H9 (cell line): ENCODE results near the gene AXIN1. TPM values are rescaled to one million over a fixed set of nuclear protein-coding genes. Genes with fewer than 3 reads are reported as not detected.

Source experiments
- DNase-seq: peaks from one replicate; pipeline ENCODE4 v3.0.0-alpha.2; 2017
- H2AFZ ChIP-seq: one replicate; pipeline ENCODE4 v1.6.1; 2013; ENCODE audit warnings: mild to moderate bottlenecking, low read length, control low read depth, moderate library complexity
- H2AK5ac ChIP-seq: 2 replicates; pipeline ENCODE4 v1.6.1; 2013; ENCODE audit warnings: low read length, control low read depth, mixed read lengths; ENCODE audit not compliant: insufficient read length
- H2BK120ac ChIP-seq: one replicate; pipeline ENCODE4 v1.6.1; 2013; ENCODE audit warnings: low read depth, mild to moderate bottlenecking, low read length, control low read depth, inconsistent platforms; ENCODE audit not compliant: poor library complexity, severe bottlenecking
- H2BK12ac ChIP-seq: 2 replicates; pipeline ENCODE4 v1.6.1; 2013; ENCODE audit warnings: low read length, control low read depth, mixed read lengths, low read depth; ENCODE audit not compliant: insufficient read length
- H2BK15ac ChIP-seq: 2 replicates; pipeline ENCODE4 v1.6.1; 2013; ENCODE audit warnings: low read depth, low read length, control low read depth
- H2BK20ac ChIP-seq: one replicate; pipeline ENCODE4 v1.6.1; 2013; ENCODE audit warnings: low read depth, mild to moderate bottlenecking, low read length, control low read depth, inconsistent platforms; ENCODE audit not compliant: poor library complexity, severe bottlenecking
- H2BK5ac ChIP-seq: 2 replicates; pipeline ENCODE4 v1.6.1; 2013; ENCODE audit warnings: low read length, control low read depth, mixed read lengths; ENCODE audit not compliant: insufficient read length
- H3K14ac ChIP-seq: 2 replicates; pipeline ENCODE4 v1.6.1; 2013; ENCODE audit warnings: low read length, control low read depth; ENCODE audit not compliant: insufficient read depth
- H3K18ac ChIP-seq: 2 replicates; pipeline ENCODE4 v1.6.1; 2013; ENCODE audit warnings: low read depth, mild to moderate bottlenecking, mixed read lengths, low read length, control low read depth; ENCODE audit not compliant: insufficient read length
- H3K23ac ChIP-seq: 2 replicates; pipeline ENCODE4 v1.6.1; 2013; ENCODE audit warnings: low read length, control low read depth, mixed read lengths, low read depth; ENCODE audit not compliant: insufficient read length
- H3K23me2 ChIP-seq: 2 replicates; pipeline ENCODE4 v1.6.1; 2013; ENCODE audit warnings: low read depth, mild to moderate bottlenecking, mixed read lengths, low read length, control low read depth; ENCODE audit not compliant: insufficient read length, poor library complexity, severe bottlenecking
- H3K27ac ChIP-seq: 2 replicates; pipeline ENCODE4 v1.5.1; 2013; ENCODE audit warnings: low read length, control low read depth, mixed read lengths, low read depth; ENCODE audit not compliant: insufficient read length
- H3K27me3 ChIP-seq: 2 replicates; pipeline ENCODE4 v1.6.1; 2013; ENCODE audit warnings: low read length, control low read depth, inconsistent platforms; ENCODE audit not compliant: insufficient read depth
- H3K4ac ChIP-seq: 2 replicates; pipeline ENCODE4 v1.6.1; 2013; ENCODE audit warnings: low read depth, mild to moderate bottlenecking, control low read depth, inconsistent platforms, low read length, moderate library complexity
- H3K4me1 ChIP-seq: 2 replicates; pipeline ENCODE4 v1.6.1; 2013; ENCODE audit warnings: low read length, control low read depth, inconsistent platforms; ENCODE audit not compliant: insufficient read depth
- H3K4me2 ChIP-seq: 2 replicates; pipeline ENCODE4 v1.6.1; 2013; ENCODE audit warnings: low read length, control low read depth, mixed read lengths; ENCODE audit not compliant: insufficient read length, insufficient read depth
- H3K56ac ChIP-seq: 2 replicates; pipeline ENCODE4 v1.6.1; 2013; ENCODE audit warnings: low read depth, mild to moderate bottlenecking, mixed read lengths, low read length, control low read depth; ENCODE audit not compliant: insufficient read length
- H3K79me1 ChIP-seq: 2 replicates; pipeline ENCODE4 v1.6.1; 2013; ENCODE audit warnings: low read depth, mild to moderate bottlenecking, moderate library complexity, low read length, control low read depth, inconsistent platforms; ENCODE audit not compliant: insufficient read depth, poor library complexity, severe bottlenecking
- H3K79me2 ChIP-seq: 2 replicates; pipeline ENCODE4 v1.6.1; 2013; ENCODE audit warnings: low read length, control low read depth, inconsistent platforms; ENCODE audit not compliant: insufficient read depth
- H3K9ac ChIP-seq: 2 replicates; pipeline ENCODE4 v1.6.1; 2013; ENCODE audit warnings: low read length, control low read depth, mixed read lengths; ENCODE audit not compliant: insufficient read length; ENCODE audit errors: extremely low read depth
- H3K9me3 ChIP-seq: one replicate; pipeline ENCODE4 v1.6.1; 2013; ENCODE audit warnings: low read depth, low read length, inconsistent platforms; ENCODE audit not compliant: control insufficient read depth
- H3T11ph ChIP-seq: one replicate; pipeline ENCODE4 v1.6.1; 2013; ENCODE audit warnings: mild to moderate bottlenecking, low read length, control low read depth, inconsistent platforms
- H4K20me1 ChIP-seq: one replicate; pipeline ENCODE4 v1.6.1; 2013; ENCODE audit not compliant: control insufficient read depth, insufficient read length, insufficient read depth
- H4K5ac ChIP-seq: 2 replicates; pipeline ENCODE4 v1.6.1; 2013; ENCODE audit warnings: low read depth, mild to moderate bottlenecking, mixed read lengths, low read length, control low read depth; ENCODE audit not compliant: insufficient read length
- H4K8ac ChIP-seq: replicated peaks from 2 replicates; pipeline ENCODE4 v1.6.1; 2013; ENCODE audit warnings: low read length, control low read depth, mixed read lengths, low read depth; ENCODE audit not compliant: insufficient read length
- H4K91ac ChIP-seq: 2 replicates; pipeline ENCODE4 v1.6.1; 2013; ENCODE audit warnings: low read depth, mild to moderate bottlenecking, moderate library complexity, mixed read lengths, low read length, control low read depth; ENCODE audit not compliant: insufficient read length
- H3K27ac Mint-ChIP-seq, 3 experiments: 2 replicates in 2 of 3; 3 replicates in 1 of 3; pipeline ENCODE4 v1.8.0; 2020 to 2021; ENCODE audit warnings: mixed read lengths in 3 of 3, mild to moderate bottlenecking in 1 of 3, moderate library complexity in 1 of 3
- H3K27me3 Mint-ChIP-seq: 2 replicates; pipeline ENCODE4 v1.8.0; 2021; ENCODE audit warnings: low read depth, mild to moderate bottlenecking, moderate library complexity, mixed read lengths
- H3K36me3 Mint-ChIP-seq, 3 experiments: 2 replicates in 2 of 3; 3 replicates in 1 of 3; pipeline ENCODE4 v1.8.0; 2020 to 2021; ENCODE audit warnings: low read depth in 3 of 3, mixed read lengths in 3 of 3; ENCODE audit not compliant: insufficient read depth in 1 of 3
- H3K4me1 Mint-ChIP-seq, 2 experiments: 2 replicates each; pipeline ENCODE4 v1.8.0; 2020; ENCODE audit warnings: mixed read lengths in 2 of 2
- H3K4me3 Mint-ChIP-seq, 2 experiments: 2 replicates in 1 of 2; 3 replicates in 1 of 2; pipeline ENCODE4 v1.8.0; 2020 to 2021; ENCODE audit warnings: mild to moderate bottlenecking in 2 of 2, mixed read lengths in 2 of 2, moderate library complexity in 1 of 2
- H3K9me3 Mint-ChIP-seq, 2 experiments: 2 replicates in 1 of 2; 3 replicates in 1 of 2; pipeline ENCODE4 v1.8.0; 2020; ENCODE audit warnings: mild to moderate bottlenecking in 2 of 2, mixed read lengths in 2 of 2, moderate library complexity in 1 of 2
- CTCF ChIP-seq: fragments of 200-600 bp; sonication (generic); conservative IDR thresholded peaks from 3 replicates; pipeline ENCODE4 v1.8.0; 2021; ENCODE audit warnings: antibody characterized with exemption, mild to moderate bottlenecking
- WGBS: extraction: QIAGEN DNeasy Blood & Tissue Kit; methylation state at CpG from one replicate; pipeline ENCODE4 v1.1.7; 2013; ENCODE audit warnings: missing lambda C conversion rate, low lambda C conversion rate, mixed read lengths; ENCODE audit not compliant: insufficient read length; ENCODE audit errors: extremely low coverage; 5-methylcytosine and 5-hydroxymethylcytosine counted together
- total RNA-seq: library from RNA; stranded (reverse); gene quantifications from 2 replicates; pipeline ENCODE4 v1.2.1, GENCODE V29; 2021

AXIN1 gene
- total RNA-seq, 1 experiment from 2014 or later: 50.9 TPM

- H3K14ac ChIP-seq: no peak overlapping the region
- H3K27me3 ChIP-seq: no peaks in the 10 kb centered on the region
- H3K4me3 Mint-ChIP-seq: peak overlapping the region; percentile 76 to 87
- peaks cover 7 to 55% (median 44%) of the 10 kb centered on the region in 3 experiments for H3K36me3 Mint-ChIP-seq
- H2AK5ac ChIP-seq: no peak overlapping the region
- H4K5ac ChIP-seq: no peak overlapping the region
- no peak overlapping the region for H2BK15ac ChIP-seq
- no peaks in the 10 kb centered on the region for H3K23me2 ChIP-seq
- no peak overlapping the region for H3K23ac ChIP-seq
- H2AFZ ChIP-seq: no peak overlapping the region
- no peak overlapping the region for H3K56ac ChIP-seq
- no peaks in the 10 kb centered on the region for H3K9me3 ChIP-seq
- H3K4me2 ChIP-seq: peak overlapping the region; percentile 20
- TF ChIP-seq CTCF: no peak
- no peak overlapping the region for H2BK20ac ChIP-seq
- H3K79me1 ChIP-seq: no peaks in the 10 kb centered on the region
- H3K4ac ChIP-seq: no peak overlapping the region
- no peak overlapping the region for H2BK120ac ChIP-seq
- no peak for DNase-seq
- no peaks in the 10 kb centered on the region; the same call in 1 of the 2 replicates for H3K27me3 Mint-ChIP-seq
- H2BK5ac ChIP-seq: no peak overlapping the region
- H3K9ac ChIP-seq: no peak overlapping the region
- no peaks in the 10 kb centered on the region for H4K20me1 ChIP-seq
- H3K9me3 Mint-ChIP-seq: no peaks in the 10 kb centered on the region
- H3K4me1 Mint-ChIP-seq: peaks cover 9 to 13% of the 10 kb centered on the region in 2 experiments
- H4K91ac ChIP-seq: no peak overlapping the region
- no peaks in the 10 kb centered on the region for H3K4me1 ChIP-seq
- H3K18ac ChIP-seq: no peak overlapping the region
- H3K27ac Mint-ChIP-seq: no peak overlapping the region
- no peak overlapping the region for H3K27ac ChIP-seq
- no peak overlapping the region for H3T11ph ChIP-seq
- no peaks in the 10 kb centered on the region for H3K79me2 ChIP-seq
- no peak overlapping the region for H2BK12ac ChIP-seq
- H4K8ac ChIP-seq: no peak overlapping the region
- no CpG with 5 or more reads among the region's 44 CpGs for WGBS
Measured at GRCh38 chr16:369866-370436, 17.4 kb upstream of the AXIN1 start.
